Parietal lobe (tissue), 2 donors: Measurements from ENCODE around the gene TRAPPC3. TPM values are rescaled to one million over a fixed set of nuclear protein-coding genes. Genes with fewer than 3 reads are reported as not detected.

ENCODE experiments used
- small RNA-seq: library from RNA; depleted of rRNA; stranded (forward); fragments of <200 nt; gene quantifications from one replicate; pipeline ENCODE3, GENCODE V24; 2014; ENCODE audit warnings: low replicate concordance
- total RNA-seq: library from RNA; depleted of rRNA; stranded (reverse); fragments of >200 nt; gene quantifications from one replicate; pipeline ENCODE4 v1.2.3, GENCODE V29; 2014

The TRAPPC3 gene
- total RNA-seq, result 36.6 TPM

GRCh38 chr1:36149237-36149972 is at the start of gene TRAPPC3:
TSS of gene TRAPPC3 (minus strand) at chr1:36149486. CDS start at chr1:36149378, 108 bp downstream.

DNA sequence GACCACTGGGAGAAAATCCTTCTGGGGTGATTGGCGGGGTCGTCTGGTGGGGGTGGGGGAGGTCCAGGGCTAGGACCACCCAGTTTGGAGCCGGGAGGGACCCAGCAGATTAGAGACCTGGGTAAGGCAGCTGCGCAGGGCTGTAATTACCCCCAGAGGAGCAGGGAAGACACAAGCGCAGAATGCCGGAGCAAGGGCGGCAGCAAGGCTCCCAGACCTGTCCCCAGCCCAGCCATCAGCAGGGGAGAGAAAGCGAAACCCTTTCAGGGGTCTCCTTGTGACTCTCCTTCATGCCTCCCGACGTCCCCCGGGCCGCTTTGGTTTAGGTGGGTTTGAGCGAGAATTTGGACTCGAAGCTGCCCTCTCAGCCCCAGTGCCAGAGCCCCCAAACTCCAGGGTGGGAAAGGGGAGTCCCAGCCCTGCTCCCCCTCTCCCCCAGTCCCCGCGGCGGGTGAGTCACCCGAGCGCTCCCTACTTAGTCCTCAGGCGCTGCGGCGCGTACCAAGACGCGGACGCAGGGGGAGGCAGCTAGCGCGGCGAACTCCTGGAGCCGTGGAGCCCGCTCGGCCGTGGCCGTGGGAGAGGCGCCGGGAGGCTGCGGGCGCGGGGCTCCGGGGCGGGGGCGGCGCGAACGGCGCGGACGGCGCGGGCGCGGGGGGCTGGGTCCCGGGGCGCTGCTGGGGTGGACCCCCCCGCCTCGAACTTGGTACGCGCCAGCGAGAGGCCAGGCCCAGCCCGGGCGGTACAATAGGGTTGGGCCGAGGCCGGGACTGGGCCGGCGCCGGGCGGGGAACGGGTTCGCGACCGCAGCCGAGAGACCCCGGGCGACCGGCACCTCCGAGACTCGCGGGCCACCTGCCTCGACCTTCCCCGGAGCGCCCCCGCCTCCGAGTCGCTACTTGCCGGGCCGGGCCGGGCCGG is 6.4 kb upstream of the TRAPPC3 start, which contains the start of gene MAP7D1:
TSS of gene MAP7D1 (plus strand) at position 753 of the 921 bp plus-strand sequence. CDS start 258 bp downstream, outside the sequence.

GRCh38 chr1:36125129-36125991 is 23.9 kb downstream of the TRAPPC3 start, which contains the start of gene COL8A2:
TSS of gene COL8A2 (minus strand) at chr1:36125222. CDS start at chr1:36100242, 24,980 bp downstream.

GRCh38 chr1:36088577-36089392 is 60.5 kb downstream of the TRAPPC3 start, which contains the start of gene ADPRS:
TSS of gene ADPRS (plus strand) at chr1:36088892. CDS start at chr1:36088905, 13 bp downstream.

Small RNA genes within 50 kb of the gene (small RNA-seq; reads per million reads assigned to genes)
- not detected for gene RN7SL131P

Other genes starting within 250 kb of the TRAPPC3 start
- 61.7 TPM for gene AGO3, start 218.4 kb downstream of the TRAPPC3 start, total RNA-seq
- 23.8 TPM for gene TEKT2, start 65.4 kb downstream of the TRAPPC3 start, total RNA-seq
- 20.0 TPM for gene ADPRS, start 60.6 kb downstream of the TRAPPC3 start, total RNA-seq
- 0.94 TPM for gene COL8A2, start 24.3 kb downstream of the TRAPPC3 start, total RNA-seq
- 76.7 TPM for gene MAP7D1, start 6.7 kb upstream of the TRAPPC3 start, total RNA-seq
- 101 TPM for gene THRAP3, start 75.0 kb upstream of the TRAPPC3 start, total RNA-seq
- gene SH3D21, start 156.9 kb upstream of the TRAPPC3 start, total RNA-seq, result 4.7 TPM
- 1.6 TPM for gene EVA1B, start 174.2 kb upstream of the TRAPPC3 start, total RNA-seq
- gene STK40, start 236.4 kb upstream of the TRAPPC3 start, total RNA-seq, result 15.0 TPM
- gene LSM10, start 248.4 kb upstream of the TRAPPC3 start, total RNA-seq, result 5.3 TPM